Neutrophil (primary cell): ENCODE results near the gene SMIM24.

Experiments
- H3K27ac ChIP-seq: fragments of 200-600 bp; sonication (generic); 2 replicates; pipeline ENCODE4 v1.5.1; 2016; ENCODE audit warnings: mild to moderate bottlenecking, moderate library complexity
- H3K27me3 ChIP-seq: fragments of 200-600 bp; sonication (generic); 2 replicates; pipeline ENCODE4 v1.6.0; 2016; ENCODE audit warnings: mild to moderate bottlenecking
- H3K36me3 ChIP-seq: fragments of 200-600 bp; sonication (generic); 2 replicates; pipeline ENCODE4 v1.5.1; 2017
- H3K4me1 ChIP-seq, 2 experiments: fragments of 200-600 bp in 1 of 2; sonication (generic) in 1 of 2; 1 replicate in 1 of 2; 2 replicates in 1 of 2; pipeline versions ENCODE4 v1.5.1 to v1.6.1; 2013 to 2016; ENCODE audit warnings: low read depth in 1 of 2, low read length in 1 of 2, mild to moderate bottlenecking in 1 of 2, moderate library complexity in 1 of 2; ENCODE audit not compliant: control insufficient read depth in 1 of 2, insufficient read depth in 1 of 2
- H3K4me3 ChIP-seq, 2 experiments: fragments of 200-600 bp in 1 of 2; sonication (generic) in 1 of 2; 1 replicate in 1 of 2; 2 replicates in 1 of 2; pipeline ENCODE4 v1.5.1; 2013 to 2016; ENCODE audit warnings: low read depth in 1 of 2, low read length in 1 of 2, mild to moderate bottlenecking in 1 of 2, moderate library complexity in 1 of 2
- H3K9me3 ChIP-seq: fragments of 200-600 bp; sonication (generic); 2 replicates; pipeline ENCODE4 v1.5.1; 2016
- CTCF ChIP-seq: fragments of 200-600 bp; sonication (generic); IDR thresholded peaks from 2 replicates; pipeline ENCODE4 v1.5.1; 2016; ENCODE audit warnings: antibody characterized with exemption

SMIM24 gene

GRCh38 chr19:3426433-3426832 is 53.9 kb downstream of the SMIM24 start:
- H3K27me3 ChIP-seq = no peaks in the 10 kb centered on the region
- no peaks in the 10 kb centered on the region for H3K9me3 ChIP-seq
- H3K4me3 ChIP-seq = no peak overlapping the region
- TF ChIP-seq CTCF = no peak
- H3K4me1 ChIP-seq = peaks cover 18 to 24% of the 10 kb centered on the region in 2 experiments
- H3K27ac ChIP-seq = no peak overlapping the region
- H3K36me3 ChIP-seq = peaks cover 18% of the 10 kb centered on the region
